GM21528 (cell line): Measurements from ENCODE around the gene RNF130.

ENCODE experiments used
- ATAC-seq: cut with Tn5 transposase; IDR thresholded peaks from one replicate; pipeline ENCODE4 v1.9.1; 2021; ENCODE audit warnings: mild to moderate bottlenecking, moderate library complexity; ENCODE audit not compliant: unreplicated experiment, low FRiP score

Gene RNF130, protein sequence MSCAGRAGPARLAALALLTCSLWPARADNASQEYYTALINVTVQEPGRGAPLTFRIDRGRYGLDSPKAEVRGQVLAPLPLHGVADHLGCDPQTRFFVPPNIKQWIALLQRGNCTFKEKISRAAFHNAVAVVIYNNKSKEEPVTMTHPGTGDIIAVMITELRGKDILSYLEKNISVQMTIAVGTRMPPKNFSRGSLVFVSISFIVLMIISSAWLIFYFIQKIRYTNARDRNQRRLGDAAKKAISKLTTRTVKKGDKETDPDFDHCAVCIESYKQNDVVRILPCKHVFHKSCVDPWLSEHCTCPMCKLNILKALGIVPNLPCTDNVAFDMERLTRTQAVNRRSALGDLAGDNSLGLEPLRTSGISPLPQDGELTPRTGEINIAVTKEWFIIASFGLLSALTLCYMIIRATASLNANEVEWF

DNA sequence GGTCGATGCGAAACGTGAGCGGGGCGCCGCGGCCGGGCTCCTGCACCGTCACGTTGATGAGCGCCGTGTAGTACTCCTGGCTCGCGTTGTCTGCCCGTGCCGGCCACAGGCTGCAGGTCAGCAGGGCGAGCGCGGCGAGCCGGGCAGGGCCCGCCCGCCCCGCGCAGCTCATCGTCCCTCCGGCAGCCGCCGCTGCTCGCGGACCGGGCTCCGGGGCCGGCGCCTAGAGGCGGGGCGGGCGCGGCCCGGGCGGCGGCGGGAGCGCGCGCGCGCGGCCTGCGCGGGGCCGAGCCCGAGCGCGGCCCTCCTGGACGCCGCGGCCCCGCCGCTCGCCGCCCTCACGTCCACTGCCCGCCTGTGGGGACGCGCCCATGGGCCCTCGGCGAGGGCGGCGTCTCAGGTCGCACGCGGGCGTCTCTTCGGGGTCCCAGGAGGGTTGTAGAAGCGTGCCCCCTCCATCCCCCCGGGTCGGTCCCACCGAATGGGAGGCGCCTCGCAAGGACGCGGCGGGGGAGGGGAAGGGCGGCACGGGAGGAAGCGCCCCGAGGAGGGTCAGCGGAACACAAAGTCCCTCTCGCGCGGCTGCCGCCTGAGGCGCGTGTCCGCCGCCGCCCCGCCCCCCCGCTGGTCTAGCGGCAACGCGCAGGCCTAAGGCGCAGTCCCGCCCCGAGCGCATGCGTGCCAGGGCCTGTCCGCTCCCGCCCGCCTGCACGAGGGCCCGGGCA lies at the start of gene RNF130:
Gene RNF130, minus strand, starts transcription at position 229 of the 725 bp plus-strand sequence. Its CDS starts 57 bp downstream, at position 172.
- ATAC-seq: peak; percentile 65

GRCh38 chr5:180120237-180121101 lies 48.9 kb upstream of the RNF130 start:
- ATAC-seq: no peak

- ATAC-seq: no peak
Measured at GRCh38 chr5:180119903-180120236, 48.3 kb upstream of the RNF130 start.

DNA sequence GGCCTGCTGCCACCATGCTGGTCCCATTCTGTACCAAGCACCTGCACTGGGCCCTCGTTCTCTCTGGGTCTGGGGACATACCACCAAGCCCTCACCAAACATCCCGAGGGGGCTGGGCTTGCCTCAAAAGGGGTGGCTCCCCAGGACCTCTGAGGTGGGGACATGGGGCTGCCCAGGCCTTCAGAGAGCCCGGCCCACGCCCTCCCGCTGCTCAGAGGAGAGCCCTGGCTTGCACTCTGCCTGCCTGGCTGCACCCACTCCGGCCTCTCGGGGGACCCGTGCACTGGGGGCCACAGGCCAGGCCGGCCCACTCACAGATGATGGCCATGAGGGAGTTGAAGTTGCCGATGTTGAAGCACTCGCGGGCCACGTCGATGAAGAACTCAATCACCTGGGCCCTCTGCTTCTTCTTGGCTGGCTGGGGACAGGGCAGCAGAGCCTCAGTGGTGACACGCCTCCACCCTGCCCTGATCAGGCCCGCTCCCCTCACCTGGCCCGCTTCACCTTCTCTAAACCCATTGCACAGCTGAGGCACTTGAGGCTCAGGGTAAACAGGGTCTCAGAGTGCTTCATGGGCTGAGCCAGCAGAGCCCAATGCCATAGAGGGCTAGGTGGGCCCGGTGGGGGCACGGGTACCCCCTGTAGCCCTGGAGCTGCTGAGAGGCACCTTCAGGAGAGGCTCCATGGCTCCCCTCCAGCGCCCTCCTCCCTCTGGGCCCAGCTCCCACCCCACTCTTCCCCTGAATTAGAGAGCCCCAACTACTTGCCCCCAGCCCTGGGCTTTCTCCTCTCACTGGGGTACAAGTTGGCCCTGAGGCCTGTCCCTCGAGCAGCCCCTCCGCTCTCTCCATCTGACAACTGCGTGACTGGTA lies 47.7 kb upstream of the RNF130 start:
- ATAC-seq: no peak

GRCh38 chr5:180118391-180118791 lies 46.8 kb upstream of the RNF130 start:
- no peak for ATAC-seq

DNA sequence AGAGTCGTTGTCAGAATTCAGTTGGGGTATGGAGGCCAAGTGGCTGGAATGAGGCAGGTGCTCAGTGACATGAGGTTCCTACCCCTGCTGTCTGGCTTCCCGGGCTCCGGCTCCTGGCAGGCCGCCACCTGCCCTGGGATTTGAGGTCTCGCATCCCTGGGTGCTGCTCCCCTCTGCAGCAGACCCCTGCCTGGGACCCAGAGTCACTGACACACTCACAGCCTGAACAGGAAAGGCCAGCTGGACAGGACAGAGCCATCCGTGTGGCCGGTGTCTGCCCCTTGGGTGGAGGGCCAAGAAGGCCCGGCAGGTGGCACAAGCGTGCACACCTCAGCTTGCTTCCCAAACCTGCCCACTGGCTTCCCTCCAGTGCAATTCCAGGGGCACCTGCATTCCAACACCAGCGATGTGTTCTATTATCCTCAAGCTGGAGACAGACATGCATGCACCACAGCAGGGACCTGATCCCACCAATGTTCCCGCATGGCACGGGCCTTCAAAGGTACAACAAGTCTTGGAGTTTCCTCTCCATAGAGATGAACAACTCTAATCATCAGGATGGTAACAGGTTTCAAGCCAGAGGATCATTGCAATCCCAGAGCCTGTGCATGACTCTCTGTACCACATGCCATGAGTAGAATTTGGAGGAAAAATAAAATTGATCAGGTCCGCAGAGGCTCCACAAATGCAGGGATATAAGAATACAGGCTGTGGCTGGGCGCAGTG lies 45.6 kb upstream of the RNF130 start:
- no peak for ATAC-seq

DNA sequence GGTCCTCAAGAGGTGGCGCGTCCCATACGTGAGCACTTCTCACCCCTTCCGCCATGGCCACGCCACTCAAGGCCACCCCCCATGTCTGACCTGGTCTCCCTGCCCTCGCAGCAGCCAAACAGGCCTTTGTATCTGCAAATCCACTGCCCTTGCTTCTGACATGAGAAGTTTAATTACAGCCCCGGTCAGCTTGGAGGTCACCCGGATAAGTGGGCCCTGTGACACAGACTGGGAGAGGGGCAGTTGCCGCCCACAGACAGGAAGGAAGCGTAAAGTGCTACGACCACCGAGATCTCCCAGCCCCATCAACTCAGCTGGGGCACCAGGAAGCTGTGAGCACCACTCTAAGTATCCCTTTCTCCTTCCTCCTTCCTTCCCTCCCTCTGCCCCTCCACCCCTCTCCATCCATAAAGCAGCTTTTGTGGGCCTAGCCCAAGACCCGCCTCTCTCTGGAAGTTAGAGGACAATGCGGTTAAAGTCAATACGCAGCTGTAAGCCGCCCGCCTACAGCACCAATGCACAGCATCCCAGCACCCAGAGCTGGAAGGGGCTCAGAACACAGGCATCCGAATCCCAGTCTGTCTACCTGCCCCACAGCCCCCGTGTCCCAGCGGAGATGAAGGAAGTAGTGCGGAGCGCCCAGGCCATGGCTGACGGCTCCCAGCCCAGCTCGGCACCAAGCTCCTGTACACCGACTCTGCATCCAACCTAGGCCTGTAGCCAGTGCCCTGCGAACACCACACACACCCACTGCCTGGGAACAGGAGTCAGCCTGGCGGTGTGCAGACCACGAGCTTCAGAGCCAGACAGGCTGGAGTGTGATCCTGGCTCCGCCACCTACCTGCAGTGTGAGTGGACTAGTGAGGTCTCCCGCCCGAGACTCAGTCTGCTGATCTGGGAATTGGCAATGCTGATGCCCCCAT lies 44.8 kb upstream of the RNF130 start:
- no peak for ATAC-seq

- ATAC-seq: no peak
Measured at GRCh38 chr5:180115326-180116076, 43.9 kb upstream of the RNF130 start.

DNA sequence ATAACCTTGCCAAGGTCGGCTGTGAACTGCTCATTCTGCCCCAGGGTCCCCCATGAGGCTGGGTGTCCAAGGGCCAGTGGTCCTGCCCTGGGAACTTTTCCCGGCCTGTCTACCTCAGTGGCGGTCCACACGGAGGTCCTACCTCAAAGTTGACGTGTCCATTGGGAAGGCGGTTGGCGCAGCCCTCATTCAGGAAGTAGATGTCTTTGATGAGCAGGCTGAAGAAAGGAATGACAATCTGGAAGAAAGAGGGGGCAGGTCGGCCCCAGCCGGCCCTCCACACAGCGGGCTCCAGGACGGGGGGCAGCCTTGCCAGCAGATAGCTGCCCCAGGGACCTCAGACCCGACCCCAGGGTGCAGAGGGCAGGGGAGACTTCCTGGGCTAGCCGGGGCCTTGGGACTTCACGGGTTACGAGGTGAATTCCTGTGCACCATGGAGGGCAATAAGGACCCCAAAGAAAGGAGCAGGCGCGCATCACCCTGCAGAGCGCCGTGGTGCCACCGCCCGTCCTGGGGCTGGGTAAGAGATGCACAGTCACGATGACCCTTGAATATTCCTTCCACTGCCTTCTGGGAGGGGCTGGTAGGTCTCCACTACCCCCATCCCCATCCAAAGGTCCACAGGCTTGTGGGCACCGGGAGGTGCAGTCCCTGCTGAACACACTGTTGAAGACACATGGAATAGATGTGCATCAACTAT lies 42.9 kb upstream of the RNF130 start:
- no peak for ATAC-seq

- ATAC-seq: no peak
Measured at GRCh38 chr5:180113660-180114303, 42.2 kb upstream of the RNF130 start.

GRCh38 chr5:180112181-180112861 lies 40.8 kb upstream of the RNF130 start:
- no peak for ATAC-seq

DNA sequence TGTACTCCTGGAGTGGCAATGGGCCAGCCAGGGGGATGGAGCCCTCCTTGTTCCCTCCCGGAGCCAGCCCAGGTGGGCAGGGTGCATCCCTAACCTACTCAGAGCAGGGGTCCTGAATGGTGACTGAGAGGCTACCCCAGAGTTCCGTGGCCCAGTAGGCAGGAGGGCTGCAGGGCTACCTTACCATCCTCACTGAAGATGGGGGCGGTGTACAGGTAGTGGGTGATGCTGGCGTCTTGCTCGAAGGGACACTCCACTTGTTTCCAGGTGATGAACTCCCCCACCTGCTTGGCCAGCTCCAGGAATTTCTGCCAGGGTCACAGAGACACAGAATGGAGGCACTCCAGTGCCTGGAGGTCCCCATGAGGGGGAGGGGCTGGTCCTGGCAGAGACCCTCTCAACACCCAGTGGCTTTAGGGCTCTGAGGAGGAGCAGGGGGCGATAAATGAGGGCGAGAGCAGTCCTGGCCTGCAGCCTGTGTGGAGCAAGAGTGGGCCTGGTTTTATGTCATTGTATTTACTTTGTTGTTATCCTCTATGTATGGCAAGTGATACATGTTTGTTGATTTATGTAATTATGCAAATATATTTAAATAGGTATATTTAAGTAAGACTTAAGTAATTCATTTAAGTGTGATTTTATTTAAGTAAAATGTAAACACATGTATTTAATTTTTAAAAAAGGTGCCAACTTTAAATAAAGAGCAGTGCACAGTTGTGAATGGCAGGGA lies 39.9 kb upstream of the RNF130 start:
- no peak for ATAC-seq

DNA sequence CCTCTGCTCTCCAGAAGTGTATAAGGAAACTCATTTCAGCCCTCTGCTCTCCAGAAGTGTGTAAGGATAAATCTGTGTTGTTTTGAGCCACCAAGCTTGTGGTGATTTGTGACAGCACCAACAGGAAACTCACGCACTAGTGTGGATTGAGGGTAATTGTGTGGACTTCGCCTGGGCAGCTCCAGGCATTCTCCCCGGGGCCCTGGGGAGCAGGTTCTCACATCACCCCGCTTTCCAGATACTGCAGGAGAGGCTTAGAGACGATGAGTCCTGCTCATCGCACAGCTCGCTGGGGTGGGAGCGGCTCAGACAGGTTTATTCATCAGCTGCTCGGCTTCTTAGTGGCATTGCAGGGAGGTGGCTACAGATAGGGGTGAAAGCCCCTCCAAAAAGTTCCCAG lies 38.4 kb upstream of the RNF130 start:
- ATAC-seq: no peak

- no peak for ATAC-seq
Measured at GRCh38 chr5:180107005-180107404, 35.4 kb upstream of the RNF130 start.

GRCh38 chr5:180105827-180106312 lies 34.3 kb upstream of the RNF130 start:
- ATAC-seq: no peak
